ENCODE data around the gene PIGL.

- no peak for TF ChIP-seq GATA3 (IDR thresholded peaks at IDR 0.05; ENCODE audit: low read depth, low read length)
- no peak for TF ChIP-seq GATA2 (IDR thresholded peaks at IDR 0.05; ENCODE audit: low read depth, low read length)
Measured at GRCh38 chr17:16189791-16190348, 27.1 kb upstream of the PIGL start.
